PC-3 (cell line): ENCODE measurements around the gene SSU72. TPM values are rescaled to one million over a fixed set of nuclear protein-coding genes. Genes with fewer than 3 reads are reported as not detected.

Experiments
- ATAC-seq: fragments of 200-7000 bp; cut with Tn5 transposase; 2 replicates; pipeline ENCODE4 v1.9.1; 2020; ENCODE audit warnings: mild to moderate bottlenecking, moderate library complexity
- Bru-seq: library from RNA; stranded (reverse); fragments of 400-500 nt; gene quantifications from one replicate; lab custom pipeline; 2021; lab: Mats Ljungman, UMichigan
- BruChase-seq, 2 experiments: library from RNA; stranded (reverse); fragments of 400-500 nt; gene quantifications; one replicate each; lab custom pipeline; 2021; lab: Mats Ljungman, UMichigan
- BruUV-seq: library from RNA; stranded (reverse); fragments of 400-500 nt; replicated peaks from 2 replicates; lab custom pipeline; 2021; lab: Mats Ljungman, UMichigan
- CTCF ChIA-PET: fragments of 300-600 bp; sonication (Branson Sonifier 250); formaldehyde crosslinking; loops from one replicate; lab custom pipeline; 2022; ENCODE audit warnings: antibody characterized with exemption; lab: Charles Lee
- POLR2A ChIA-PET: fragments of 300-600 bp; sonication (Branson Sonifier 250); formaldehyde crosslinking; loops from one replicate; lab custom pipeline; 2022; ENCODE audit warnings: antibody characterized with exemption; ENCODE audit not compliant: unreplicated experiment; lab: Charles Lee
- DNase-seq: peaks from one replicate; pipeline ENCODE4 v3.0.0-alpha.2; 2015
- H2AFZ ChIP-seq: fragments of 300-600 bp; sonication (generic); 2 replicates; pipeline ENCODE4 v1.6.0; 2016; ENCODE audit warnings: antibody characterized with exemption, low read length
- H3F3A ChIP-seq: fragments of 300-600 bp; sonication (generic); one replicate; pipeline ENCODE4 v1.6.0; 2017; ENCODE audit warnings: antibody characterized with exemption, low read length, control low read depth, mild to moderate bottlenecking; ENCODE audit not compliant: unreplicated experiment
- H3K27ac ChIP-seq: fragments of 300-600 bp; sonication (generic); 2 replicates; pipeline ENCODE4 v1.5.1; 2016; ENCODE audit warnings: mild to moderate bottlenecking, low read length
- H3K27me3 ChIP-seq: fragments of 300-600 bp; sonication (generic); 2 replicates; pipeline ENCODE4 v1.6.1; 2016; ENCODE audit warnings: low read length, mixed read lengths
- H3K36me3 ChIP-seq: fragments of 300-600 bp; sonication (generic); 2 replicates; pipeline ENCODE4 v1.6.1; 2016; ENCODE audit warnings: low read depth, mixed run types, low read length, mixed read lengths
- H3K4me1 ChIP-seq: fragments of 300-600 bp; sonication (generic); 2 replicates; pipeline ENCODE4 v1.5.1; 2016; ENCODE audit warnings: low read length; ENCODE audit not compliant: insufficient read depth
- H3K4me2 ChIP-seq: fragments of 300-600 bp; sonication (generic); 2 replicates; pipeline ENCODE4 v1.6.0; 2016; ENCODE audit warnings: low read length
- H3K4me3 ChIP-seq: fragments of 300-600 bp; sonication (generic); 2 replicates; pipeline ENCODE4 v1.5.1; 2016; ENCODE audit warnings: mild to moderate bottlenecking, low read length, mixed read lengths
- H3K79me2 ChIP-seq: fragments of 300-600 bp; sonication (generic); 2 replicates; pipeline ENCODE4 v1.6.1; 2017; ENCODE audit warnings: low read length, mixed read lengths
- H3K9ac ChIP-seq: fragments of 300-600 bp; sonication (generic); 2 replicates; pipeline ENCODE4 v1.6.0; 2016; ENCODE audit warnings: mild to moderate bottlenecking, low read length
- H3K9me2 ChIP-seq: fragments of 300-600 bp; sonication (generic); replicated peaks from 2 replicates; pipeline ENCODE4 v1.6.1; 2016; ENCODE audit warnings: mixed run types, low read length, mixed read lengths
- H3K9me3 ChIP-seq: fragments of 300-600 bp; sonication (generic); 2 replicates; pipeline ENCODE4 v1.6.1; 2016; ENCODE audit warnings: low read length, mixed read lengths
- H4K20me1 ChIP-seq: fragments of 300-600 bp; sonication (generic); 2 replicates; pipeline ENCODE4 v1.6.1; 2016; ENCODE audit warnings: low read length, mixed read lengths
- CTCF ChIP-seq: fragments of 300-600 bp; sonication (generic); conservative IDR thresholded peaks from 2 replicates; pipeline ENCODE4 v1.5.1; 2017; ENCODE audit warnings: antibody characterized with exemption, low read depth, mild to moderate bottlenecking, low read length
- EZH2 ChIP-seq: fragments of 300-600 bp; sonication (generic); IDR thresholded peaks from one replicate; pipeline ENCODE4 v1.6.1; 2017; ENCODE audit warnings: antibody characterized with exemption, mild to moderate bottlenecking, low read length; ENCODE audit not compliant: unreplicated experiment
- EZH2phosphoT487 ChIP-seq: fragments of 300-600 bp; sonication (generic); IDR thresholded peaks from 2 replicates; pipeline ENCODE4 v1.6.1; 2018; ENCODE audit warnings: mild to moderate bottlenecking, antibody characterized with exemption, low read length, borderline replicate concordance
- intact Hi-C: fragments of 100-400 bp; cut with micrococcal nuclease; formaldehyde crosslinking; loops from 2 replicates; pipeline ENCODE4 v1.9.0; 2023
- long read RNA-seq: library from polyadenylated mRNA; unstranded; transcript quantifications from one replicate; pipeline ENCODE4 v2.0.0, GENCODE V29; 2021; ENCODE audit not compliant: unreplicated experiment
- total RNA-seq: library from RNA; depleted of rRNA; stranded (reverse); fragments of >200 nt; gene quantifications from 2 replicates; pipeline ENCODE4 v1.2.3, GENCODE V29; 2014; rRNA removed

SSU72 gene
- total RNA-seq (283 and 310 TPM in 2 replicates), Bru-seq, nascent RNA (percentile 93 among the genes with signal in this experiment), BruChase-seq, experiment 1, labeled RNA remaining after a 6-hour chase (percentile 98 among the genes with signal in this experiment), BruChase-seq, experiment 2, labeled RNA remaining after a 2-hour chase (percentile 96 among the genes with signal in this experiment)
- long read RNA-seq, full-length matches to known transcripts, result 533 of 627 reads
- long read RNA-seq, partial matches to known transcripts, result 77 of 627 reads
- long read RNA-seq, other reads (novel, unspliced or antisense), result 17 of 627 reads

DNA sequence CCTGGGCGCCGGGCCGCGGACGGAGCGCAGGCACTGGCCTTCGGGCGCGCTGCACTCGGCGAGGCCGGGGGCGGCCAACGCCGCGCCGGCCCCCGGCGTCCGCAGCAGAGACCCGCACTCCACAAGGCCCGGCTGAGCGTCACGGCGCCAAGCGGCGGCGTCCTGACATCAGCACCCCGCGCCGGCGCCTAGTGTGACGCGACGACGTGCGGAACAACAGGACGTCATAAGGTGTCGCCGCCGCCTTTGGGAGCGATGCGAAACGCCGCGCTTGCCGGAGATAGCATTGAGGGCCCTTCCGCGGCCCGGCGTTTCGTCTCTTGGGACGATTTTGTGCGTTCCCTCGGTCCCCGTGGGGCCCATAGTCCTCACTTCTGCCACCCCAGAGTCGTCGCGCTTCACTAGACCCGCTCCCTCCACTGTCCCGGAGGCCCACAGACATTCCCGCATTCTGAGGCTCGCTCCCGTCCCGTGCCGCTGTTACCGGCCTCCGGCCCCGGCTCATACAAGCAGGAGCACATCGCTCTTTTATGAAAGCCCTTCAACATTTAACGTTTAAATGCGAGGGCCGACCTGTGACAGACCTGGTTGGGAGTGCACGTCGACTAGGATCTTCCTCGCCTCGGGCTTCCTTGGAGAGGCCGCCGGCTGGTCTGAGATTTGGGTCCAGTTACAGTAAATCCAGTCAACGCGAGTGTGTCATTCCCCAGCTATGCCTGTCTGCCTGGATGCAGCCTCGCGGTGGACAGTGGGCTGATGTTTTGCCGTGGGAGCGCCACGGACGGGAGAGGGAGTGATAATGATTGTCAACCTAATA, at the start of gene SSU72:
Gene SSU72, minus strand, starts transcription at position 143 of the 817 bp plus-strand sequence. CDS start 306 bp downstream, outside the sequence.
- Histone ChIP-seq H3K4me2 (peak within 1 kb of the TSS; percentile 96), H3K27ac (peak within 1 kb of the TSS; percentile 83), H3F3A (no peaks in the 10 kb centered on the region), H3K27me3 (no peaks in the 10 kb centered on the region), H3K79me2 (peaks cover 52% of the 10 kb centered on the region), H2AFZ (peak within 1 kb of the TSS; percentile 88), H3K9me2 (no peaks in the 10 kb centered on the region), H3K9ac (peak within 1 kb of the TSS; percentile 100), H3K9me3 (no peaks in the 10 kb centered on the region), H3K4me1 (peaks cover 17% of the 10 kb centered on the region), H3K4me3 (peak within 1 kb of the TSS; percentile 94), H4K20me1 (peaks cover 9% of the 10 kb centered on the region), H3K36me3 (peaks cover 16% of the 10 kb centered on the region; the same call in 1 of the 2 replicates)
- CTCF ChIA-PET, result no interaction called here
- POLR2A ChIA-PET, result interaction anchor here (0.7 kb wide), 1 partner anchor 459 kb away, joined by 4 read pairs; the partner anchor contains the start of gene C1orf159
- no peak for TF ChIP-seq EZH2phosphoT487
- no peak for TF ChIP-seq CTCF
- no peak for TF ChIP-seq EZH2
- DNase-seq (peak; percentile 98), ATAC-seq (peak; percentile 78)
- TSS peak; percentile 95 for BruUV-seq
- intact Hi-C loops, result no loop called here

DNA sequence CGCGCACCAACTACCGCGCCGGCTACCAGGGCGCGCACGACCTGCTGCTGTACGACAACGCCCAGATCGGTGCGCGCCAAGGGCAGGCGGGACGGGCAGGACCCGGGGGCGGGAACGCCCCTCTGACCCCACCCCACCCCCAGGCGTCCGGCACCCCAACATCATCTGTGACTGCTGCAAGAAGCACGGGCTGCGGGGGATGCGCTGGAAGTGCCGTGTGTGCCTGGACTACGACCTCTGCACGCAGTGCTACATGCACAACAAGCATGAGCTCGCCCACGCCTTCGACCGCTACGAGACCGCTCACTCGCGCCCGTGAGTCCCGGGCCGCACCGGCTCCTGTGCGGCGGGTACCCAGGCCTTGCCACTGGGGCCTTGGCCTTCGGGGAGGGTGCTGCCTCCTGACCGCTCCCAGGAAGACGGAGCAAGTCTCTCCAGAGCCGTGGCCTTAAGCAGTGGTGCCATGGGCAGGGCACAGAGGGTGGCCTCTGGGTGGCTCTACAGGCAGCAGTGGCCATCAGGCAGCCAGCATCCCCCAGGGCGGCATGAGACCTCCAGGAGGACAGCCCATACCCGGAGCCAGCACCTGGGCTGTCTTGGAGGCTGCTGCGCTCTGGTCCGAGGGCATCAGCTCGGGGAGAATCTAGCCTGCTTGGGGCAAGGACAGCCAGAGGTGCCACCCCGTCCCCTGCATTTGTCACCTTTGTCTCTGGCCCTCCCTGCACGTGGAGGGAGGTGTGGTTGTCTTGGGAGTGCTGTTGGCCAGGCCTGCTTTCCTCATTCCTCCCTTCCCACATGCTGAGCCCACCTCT, 49.2 kb upstream of the SSU72 start:
- ATAC-seq (no peak), DNase-seq (no peak)
- Histone ChIP-seq H3F3A (no peaks in the 10 kb centered on the region), H3K4me3 (no peak overlapping the region), H3K27ac (no peak overlapping the region), H4K20me1 (peaks cover 4% of the 10 kb centered on the region; the same call in 1 of the 2 replicates), H3K27me3 (no peaks in the 10 kb centered on the region), H3K9me3 (no peaks in the 10 kb centered on the region), H3K36me3 (no peaks in the 10 kb centered on the region), H3K9ac (no peak overlapping the region), H3K79me2 (no peaks in the 10 kb centered on the region), H3K4me2 (no peak overlapping the region), H3K9me2 (no peaks in the 10 kb centered on the region), H2AFZ (no peak overlapping the region), H3K4me1 (no peaks in the 10 kb centered on the region)
- POLR2A ChIA-PET, result no interaction called here
- intact Hi-C loops, result no loop called here
- no TSS peak for BruUV-seq
- no peak for TF ChIP-seq EZH2phosphoT487
- TF ChIP-seq EZH2, result no peak
- CTCF ChIA-PET, result no interaction called here

DNA sequence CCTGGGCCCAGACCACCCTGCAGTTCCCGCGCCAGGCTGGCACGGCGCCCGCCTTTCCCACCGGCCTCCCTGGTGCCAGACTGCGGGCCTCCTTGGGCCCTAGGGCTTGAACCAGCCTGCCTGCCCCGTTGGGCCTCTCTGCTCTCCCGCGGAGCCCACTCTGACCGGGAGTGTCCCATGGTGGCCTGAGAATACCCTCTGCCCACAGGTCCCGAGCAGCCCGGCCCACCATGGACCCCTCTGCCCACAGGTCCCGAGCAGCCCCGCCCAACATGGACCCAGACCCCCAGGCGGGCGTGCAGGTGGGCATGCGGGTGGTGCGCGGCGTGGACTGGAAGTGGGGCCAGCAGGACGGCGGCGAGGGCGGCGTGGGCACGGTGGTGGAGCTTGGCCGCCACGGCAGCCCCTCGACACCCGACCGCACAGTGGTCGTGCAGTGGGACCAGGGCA, 48.5 kb upstream of the SSU72 start:
- BruUV-seq, result no TSS peak
- no peak overlapping the region for H3K4me3 ChIP-seq
- no peak overlapping the region for H3K4me2 ChIP-seq
- TF ChIP-seq EZH2 (no peak), CTCF (no peak), EZH2phosphoT487 (no peak)
- ATAC-seq, result no peak
- no peaks in the 10 kb centered on the region for H3K9me3 ChIP-seq
- DNase-seq, result no peak
- no peaks in the 10 kb centered on the region for H3K36me3 ChIP-seq
- CTCF ChIA-PET, result no interaction called here
- POLR2A ChIA-PET, result no interaction called here
- H3F3A ChIP-seq, result no peaks in the 10 kb centered on the region
- no peaks in the 10 kb centered on the region for H3K4me1 ChIP-seq
- no peaks in the 10 kb centered on the region for H3K27me3 ChIP-seq
- H4K20me1 ChIP-seq, result peaks cover 4% of the 10 kb centered on the region; the same call in 1 of the 2 replicates
- intact Hi-C loops, result no loop called here
- no peaks in the 10 kb centered on the region for H3K79me2 ChIP-seq
- no peaks in the 10 kb centered on the region for H3K9me2 ChIP-seq
- no peak overlapping the region for H3K27ac ChIP-seq
- H3K9ac ChIP-seq, result no peak overlapping the region
- H2AFZ ChIP-seq, result no peak overlapping the region
